Fibroblast of mammary gland (primary cell): ENCODE results near the gene ST6GAL1.
A peak's percentile ranks its signal among the peaks of the same experiment; 100 is the strongest.

Source experiments
- DNase-seq: peaks from one replicate; pipeline ENCODE4 v3.0.0-alpha.2; 2010; ENCODE audit warnings: low read depth
- H3K4me3 ChIP-seq: 2 replicates; pipeline ENCODE4 v1.5.1; 2011; ENCODE audit warnings: low read depth, mild to moderate bottlenecking, low read length, moderate library complexity; ENCODE audit not compliant: control insufficient read depth
- CTCF ChIP-seq: conservative IDR thresholded peaks from 2 replicates; pipeline ENCODE4 v1.5.1; 2011; ENCODE audit warnings: low read depth, low read length, inconsistent platforms; ENCODE audit not compliant: control insufficient read depth, insufficient read depth

The ST6GAL1 gene

DNA sequence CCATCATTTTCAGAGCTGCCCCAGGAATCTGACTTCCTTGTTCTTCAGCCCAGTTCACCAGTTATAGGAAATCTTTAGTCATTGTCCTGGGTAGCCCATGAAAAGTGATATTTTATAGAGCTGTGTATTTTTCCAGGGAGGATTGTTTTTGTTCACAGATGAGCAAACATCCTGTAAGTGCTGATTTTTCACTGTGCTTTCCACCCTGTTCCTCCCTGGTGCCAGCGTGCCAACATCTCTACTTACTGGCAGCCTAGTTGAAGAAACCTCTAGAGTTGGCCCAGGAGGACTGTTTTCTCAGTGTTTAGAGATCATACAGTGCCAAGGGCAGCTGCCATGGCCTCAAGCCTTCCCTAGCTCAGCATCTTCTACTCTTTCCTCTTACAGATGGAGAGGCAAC lies 41.3 kb downstream of the ST6GAL1 start:
- no peak for DNase-seq
- H3K4me3 ChIP-seq = no peak overlapping the region
- TF ChIP-seq CTCF = no peak

DNA sequence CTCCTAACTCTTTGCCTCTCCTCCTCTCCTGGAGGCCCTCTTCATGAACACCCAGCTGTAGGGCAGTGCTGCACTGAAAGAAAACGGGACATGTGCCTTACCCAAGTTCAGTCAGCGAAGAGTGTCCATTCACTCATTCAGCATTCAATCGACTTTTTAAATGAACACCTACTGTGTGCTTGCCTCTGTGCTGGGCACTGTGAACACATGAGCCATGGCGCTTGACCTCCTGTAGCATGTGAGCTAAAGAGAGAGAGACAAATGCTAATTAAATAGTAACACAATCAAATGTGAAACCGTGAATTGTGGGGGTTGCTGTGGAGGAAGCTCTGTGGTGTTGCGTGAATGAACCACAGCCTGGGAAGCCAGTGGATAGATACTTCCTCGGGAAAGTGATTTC lies 43.4 kb downstream of the ST6GAL1 start:
- TF ChIP-seq CTCF = no peak
- DNase-seq = no peak
- H3K4me3 ChIP-seq = no peak overlapping the region

GRCh38 chr3:186974824-186975313 lies 44.5 kb downstream of the ST6GAL1 start:
- H3K4me3 ChIP-seq = no peak overlapping the region
- no peak for DNase-seq
- TF ChIP-seq CTCF = no peak

- no peak for DNase-seq
- no peak for TF ChIP-seq CTCF
- no peak overlapping the region for H3K4me3 ChIP-seq
Observed at GRCh38 chr3:186975726-186976125, 45.4 kb downstream of the ST6GAL1 start.

- H3K4me3 ChIP-seq = no peak overlapping the region
- no peak for TF ChIP-seq CTCF
- DNase-seq = peak; percentile 46
Observed at GRCh38 chr3:186976837-186977750, 46.8 kb downstream of the ST6GAL1 start.

- no peak overlapping the region for H3K4me3 ChIP-seq
Observed at GRCh38 chr3:186978712-186979111, 48.4 kb downstream of the ST6GAL1 start.

More at GRCh38 chr3:186978712-186979111, 48.4 kb downstream of the ST6GAL1 start:
- no peak for DNase-seq
- TF ChIP-seq CTCF = no peak
